ENCODE measurements around the gene ROPN1L.

The ROPN1L gene

GRCh38 chr5:10453545-10453944, 11.9 kb downstream of the ROPN1L start:
- Histone ChIP-seq H3K36me3 (peaks cover 60% of the 10 kb centered on the region), H3K4me1 (ENCODE audit: control insufficient read depth in 1 of 2, insufficient read depth in 1 of 2, low read depth in 1 of 2, low read length in 1 of 2) (peaks cover 64 to 69% of the 10 kb centered on the region in 2 experiments), H3K27me3 (no peaks in the 10 kb centered on the region), H3K4me3 (ENCODE audit: low read depth in 1 of 2, low read length in 1 of 2) (no peak overlapping the region), H3K27ac (no peak overlapping the region), H3K9me3 (no peaks in the 10 kb centered on the region)
- TF ChIP-seq CTCF (IDR thresholded peaks at IDR 0.05), result no peak

GRCh38 chr5:10454591-10455276, 13.1 kb downstream of the ROPN1L start:
- Histone ChIP-seq H3K27ac (no peak overlapping the region), H3K4me3 (ENCODE audit: low read depth in 1 of 2, low read length in 1 of 2) (no peak overlapping the region), H3K9me3 (no peaks in the 10 kb centered on the region), H3K4me1 (ENCODE audit: control insufficient read depth in 1 of 2, insufficient read depth in 1 of 2, low read depth in 1 of 2, low read length in 1 of 2) (peaks cover 52 to 57% of the 10 kb centered on the region in 2 experiments), H3K36me3 (peaks cover 62% of the 10 kb centered on the region), H3K27me3 (no peaks in the 10 kb centered on the region)
- TF ChIP-seq CTCF (IDR thresholded peaks at IDR 0.05), result no peak

GRCh38 chr5:10455277-10455670, 13.6 kb downstream of the ROPN1L start:
- H3K27ac ChIP-seq, result no peak overlapping the region
- peaks cover 59% of the 10 kb centered on the region for H3K36me3 ChIP-seq
- H3K9me3 ChIP-seq, result no peaks in the 10 kb centered on the region
- H3K27me3 ChIP-seq, result no peaks in the 10 kb centered on the region
- peaks cover 47 to 51% of the 10 kb centered on the region in 2 experiments for H3K4me1 ChIP-seq (ENCODE audit: control insufficient read depth in 1 of 2, insufficient read depth in 1 of 2, low read depth in 1 of 2, low read length in 1 of 2)
- H3K4me3 ChIP-seq (ENCODE audit: low read depth in 1 of 2, low read length in 1 of 2), result no peak overlapping the region
- TF ChIP-seq CTCF (IDR thresholded peaks at IDR 0.05), result no peak

- TF ChIP-seq CTCF (IDR thresholded peaks at IDR 0.05), result no peak
- Histone ChIP-seq H3K9me3 (no peaks in the 10 kb centered on the region), H3K27me3 (no peaks in the 10 kb centered on the region), H3K4me1 (ENCODE audit: control insufficient read depth in 1 of 2, insufficient read depth in 1 of 2, low read depth in 1 of 2, low read length in 1 of 2) (peaks cover 31 to 36% of the 10 kb centered on the region in 2 experiments), H3K4me3 (ENCODE audit: low read depth in 1 of 2, low read length in 1 of 2) (peak overlapping the region; percentile 10 to 16), H3K36me3 (peaks cover 54% of the 10 kb centered on the region), H3K27ac (peak overlapping the region; percentile 64)
Measured at GRCh38 chr5:10456583-10457420, 15.1 kb downstream of the ROPN1L start.

GRCh38 chr5:10457682-10458574, 16.2 kb downstream of the ROPN1L start:
- peak overlapping the region; percentile 64 for H3K27ac ChIP-seq
- no peaks in the 10 kb centered on the region for H3K9me3 ChIP-seq
- H3K4me3 ChIP-seq (ENCODE audit: low read depth in 1 of 2, low read length in 1 of 2), result no peak overlapping the region
- no peaks in the 10 kb centered on the region for H3K27me3 ChIP-seq
- peaks cover 61% of the 10 kb centered on the region for H3K36me3 ChIP-seq
- peaks cover 23 to 25% of the 10 kb centered on the region in 2 experiments for H3K4me1 ChIP-seq (ENCODE audit: control insufficient read depth in 1 of 2, insufficient read depth in 1 of 2, low read depth in 1 of 2, low read length in 1 of 2)
- TF ChIP-seq CTCF (IDR thresholded peaks at IDR 0.05), result no peak
